Measurements from ENCODE around the gene ATG10. TPM values are rescaled to one million over a fixed set of nuclear protein-coding genes. Genes with fewer than 3 reads are reported as not detected.

ATG10 gene
- total RNA-seq = 7.6 and 11.4 TPM in 2 replicates

GRCh38 chr5:81971712-81972491, at the start of gene ATG10:
Gene ATG10, plus strand, starts transcription at chr5:81972023. Its CDS starts 15,548 bp downstream, at chr5:81987571.

GRCh38 chr5:82277987-82278710, 306.3 kb downstream of the ATG10 start, which contains the start of gene RPS23:
Gene RPS23, minus strand, starts transcription at chr5:82278354. Its CDS starts 31 bp downstream, at chr5:82278323.

Other genes starting within 250 kb of the ATG10 start
- gene SSBP2, start 220.9 kb upstream of the ATG10 start, total RNA-seq = 25.7 and 28.6 TPM in 2 replicates

Data from uterine smooth muscle cell (primary cell).